ENCODE data around the gene UBXN11. TPM values are rescaled to one million over a fixed set of nuclear protein-coding genes. Genes with fewer than 3 reads are reported as not detected.
"Not testable (repeated sequence)": the region's sequence is repeated elsewhere in the genome, so short reads cannot be mapped to it uniquely, and the experiment has no call there.

UBXN11 gene
- total RNA-seq, 1 experiment from 2014 or later: 12.5 TPM

DNA sequence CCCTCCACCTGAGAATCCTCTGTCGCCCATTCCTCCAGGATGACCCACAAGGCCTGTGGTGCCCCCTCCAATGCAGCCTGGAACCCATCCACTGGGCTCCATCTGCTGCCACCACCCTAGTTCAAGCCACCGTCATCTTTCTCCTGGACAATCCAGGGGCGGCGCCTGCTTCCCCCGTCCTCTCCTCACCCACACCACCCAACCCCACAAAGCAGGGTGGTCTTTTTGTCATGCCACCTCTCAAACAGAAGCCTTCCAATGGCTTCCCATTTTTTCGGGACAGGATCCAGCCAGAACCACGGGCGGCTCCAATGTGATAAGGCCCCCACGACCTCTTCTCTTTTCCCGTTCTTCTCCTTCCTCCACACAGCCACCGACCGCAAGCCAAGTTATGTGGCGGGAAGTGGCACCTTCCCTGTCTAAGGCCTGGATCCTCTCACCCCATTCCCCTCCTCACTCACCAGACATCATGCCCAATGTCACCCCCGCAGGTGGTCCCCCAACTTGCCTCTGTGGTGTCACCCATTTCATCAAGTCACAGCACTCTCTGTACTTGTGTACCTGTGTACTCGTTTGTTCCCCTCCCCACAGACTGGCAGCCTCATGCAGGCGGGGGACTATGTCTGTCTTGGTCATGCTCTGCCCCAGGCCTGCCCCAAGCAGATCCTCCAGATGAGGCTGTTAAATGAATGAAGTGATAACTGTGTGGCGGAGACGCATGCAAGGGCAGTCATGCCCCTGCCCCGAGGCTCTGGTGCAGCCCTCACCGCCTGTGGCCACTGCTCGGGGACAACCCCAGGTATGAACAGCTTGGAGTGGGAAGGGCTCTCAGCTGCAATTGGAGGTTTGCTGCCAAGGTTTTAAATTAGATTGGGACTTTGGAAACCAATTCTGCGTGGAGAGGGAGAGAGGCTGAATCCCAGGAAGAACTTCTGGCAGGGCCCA lies 11.0 kb downstream of the UBXN11 start:
- H3K27me3 ChIP-seq (replicated peaks; ENCODE audit: control insufficient read depth, insufficient read depth, low read length): no peaks in the 10 kb centered on the region
- no peaks in the 10 kb centered on the region for H3K4me1 Mint-ChIP-seq (ENCODE audit: low read depth, unreplicated experiment)
- ChIA-PET POLR2A (no interaction called here), CTCF (no interaction called here)
- peaks cover 4% of the 10 kb centered on the region for H3K36me3 Mint-ChIP-seq (ENCODE audit: insufficient read depth, unreplicated experiment)
- H3K4me3 ChIP-seq (ENCODE audit: low read depth, low read length): no peak overlapping the region
- no peaks in the 10 kb centered on the region for H3K9me3 Mint-ChIP-seq (ENCODE audit: unreplicated experiment)
- H3K9me3 ChIP-seq: no peaks in the 10 kb centered on the region
- H3K4me3 Mint-ChIP-seq (ENCODE audit: unreplicated experiment): no peak overlapping the region
- H3K27ac Mint-ChIP-seq (ENCODE audit: unreplicated experiment): no peak overlapping the region
- intact Hi-C loops (cut with micrococcal nuclease; ENCODE audit: unreplicated experiment): no loop called here
- no TSS peak for BruUV-seq (replicated peaks)
- no peak for DNase-seq
- no peaks in the 10 kb centered on the region for H3K36me3 ChIP-seq (ENCODE audit: control insufficient read depth, insufficient read depth, low read length)
- H3K4me1 ChIP-seq: no peaks in the 10 kb centered on the region
- TF ChIP-seq, protein P1, sequence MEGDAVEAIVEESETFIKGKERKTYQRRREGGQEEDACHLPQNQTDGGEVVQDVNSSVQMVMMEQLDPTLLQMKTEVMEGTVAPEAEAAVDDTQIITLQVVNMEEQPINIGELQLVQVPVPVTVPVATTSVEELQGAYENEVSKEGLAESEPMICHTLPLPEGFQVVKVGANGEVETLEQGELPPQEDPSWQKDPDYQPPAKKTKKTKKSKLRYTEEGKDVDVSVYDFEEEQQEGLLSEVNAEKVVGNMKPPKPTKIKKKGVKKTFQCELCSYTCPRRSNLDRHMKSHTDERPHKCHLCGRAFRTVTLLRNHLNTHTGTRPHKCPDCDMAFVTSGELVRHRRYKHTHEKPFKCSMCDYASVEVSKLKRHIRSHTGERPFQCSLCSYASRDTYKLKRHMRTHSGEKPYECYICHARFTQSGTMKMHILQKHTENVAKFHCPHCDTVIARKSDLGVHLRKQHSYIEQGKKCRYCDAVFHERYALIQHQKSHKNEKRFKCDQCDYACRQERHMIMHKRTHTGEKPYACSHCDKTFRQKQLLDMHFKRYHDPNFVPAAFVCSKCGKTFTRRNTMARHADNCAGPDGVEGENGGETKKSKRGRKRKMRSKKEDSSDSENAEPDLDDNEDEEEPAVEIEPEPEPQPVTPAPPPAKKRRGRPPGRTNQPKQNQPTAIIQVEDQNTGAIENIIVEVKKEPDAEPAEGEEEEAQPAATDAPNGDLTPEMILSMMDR (IDR thresholded peaks at IDR 0.05; ENCODE audit: insufficient read depth in 1 of 2, low read depth in 1 of 2, low read length in 1 of 2, severe bottlenecking in 1 of 2, unreplicated experiment in 1 of 2): no peak
- no peaks in the 10 kb centered on the region for H3K27me3 Mint-ChIP-seq (ENCODE audit: insufficient read depth, unreplicated experiment)

DNA sequence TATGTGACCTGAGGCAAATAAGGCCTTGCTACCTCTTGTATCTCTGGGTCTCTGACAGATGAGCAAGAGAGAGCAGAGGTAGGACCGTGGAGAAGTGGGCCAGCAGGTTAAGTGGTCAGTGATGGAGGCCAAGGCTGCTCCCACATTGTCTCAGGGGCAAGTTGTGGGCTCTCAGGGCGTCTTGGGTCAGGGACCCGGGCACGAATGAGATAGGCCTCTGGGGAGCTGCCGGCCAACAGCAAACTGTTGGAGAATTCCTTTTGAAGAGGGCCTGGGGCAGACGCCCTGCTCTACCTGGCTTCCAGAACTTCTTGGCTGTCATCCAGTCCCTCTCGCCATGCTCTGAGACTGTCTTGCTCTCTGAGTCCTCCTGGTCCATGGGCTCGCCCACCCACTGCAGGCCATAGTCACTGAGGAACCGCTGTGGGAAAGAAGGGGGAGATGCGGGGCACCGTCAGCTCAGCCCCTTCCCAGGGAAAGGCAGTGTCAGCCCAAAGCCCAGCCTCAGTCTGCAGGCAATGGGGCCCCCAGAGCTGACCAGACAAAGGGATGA lies 12.4 kb downstream of the UBXN11 start:
- H3K27ac Mint-ChIP-seq (ENCODE audit: unreplicated experiment): no peak overlapping the region
- Histone ChIP-seq H3K27me3 (replicated peaks; ENCODE audit: control insufficient read depth, insufficient read depth, low read length) (no peaks in the 10 kb centered on the region), H3K4me3 (ENCODE audit: low read depth, low read length) (no peak overlapping the region), H3K36me3 (ENCODE audit: control insufficient read depth, insufficient read depth, low read length) (no peaks in the 10 kb centered on the region), H3K4me1 (no peaks in the 10 kb centered on the region), H3K9me3 (no peaks in the 10 kb centered on the region)
- no TSS peak for BruUV-seq (replicated peaks)
- H3K9me3 Mint-ChIP-seq (ENCODE audit: unreplicated experiment): no peaks in the 10 kb centered on the region
- ChIA-PET POLR2A (no interaction called here), CTCF (no interaction called here)
- DNase-seq: no peak
- no peaks in the 10 kb centered on the region for H3K27me3 Mint-ChIP-seq (ENCODE audit: insufficient read depth, unreplicated experiment)
- TF ChIP-seq, protein P1 (IDR thresholded peaks at IDR 0.05; ENCODE audit: insufficient read depth in 1 of 2, low read depth in 1 of 2, low read length in 1 of 2, severe bottlenecking in 1 of 2, unreplicated experiment in 1 of 2): no peak
- H3K4me1 Mint-ChIP-seq (ENCODE audit: low read depth, unreplicated experiment): no peaks in the 10 kb centered on the region
- no peak overlapping the region for H3K4me3 Mint-ChIP-seq (ENCODE audit: unreplicated experiment)
- intact Hi-C loops (cut with micrococcal nuclease; ENCODE audit: unreplicated experiment): no loop called here
- H3K36me3 Mint-ChIP-seq (ENCODE audit: insufficient read depth, unreplicated experiment): peaks cover 4% of the 10 kb centered on the region

DNA sequence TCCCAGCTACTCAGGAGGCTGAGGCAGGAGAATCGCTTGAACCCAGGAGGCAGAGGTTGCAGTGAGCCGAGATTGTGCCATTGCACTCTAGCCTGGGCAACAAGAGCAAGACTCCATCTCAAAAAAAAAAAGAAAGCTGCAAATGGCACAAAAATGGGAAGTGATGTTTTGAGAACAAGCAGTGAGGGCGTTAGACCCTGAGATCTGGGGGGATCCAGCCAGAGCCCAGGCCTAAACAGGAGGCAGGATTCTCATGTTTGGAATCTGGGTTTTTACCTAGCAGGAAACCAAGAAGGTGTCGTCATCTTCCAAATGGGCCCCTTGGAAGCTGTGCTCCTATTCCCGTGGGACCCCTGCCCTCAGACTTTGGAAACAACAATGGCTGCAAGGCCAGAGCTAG lies 13.7 kb downstream of the UBXN11 start:
- H3K27me3 ChIP-seq (replicated peaks; ENCODE audit: control insufficient read depth, insufficient read depth, low read length); H3K27ac Mint-ChIP-seq (ENCODE audit: unreplicated experiment); H3K4me1 Mint-ChIP-seq (ENCODE audit: low read depth, unreplicated experiment); H3K36me3 ChIP-seq (ENCODE audit: control insufficient read depth, insufficient read depth, low read length); H3K9me3 Mint-ChIP-seq (ENCODE audit: unreplicated experiment); H3K27me3 Mint-ChIP-seq (ENCODE audit: insufficient read depth, unreplicated experiment); DNase-seq; BruUV-seq (replicated peaks); H3K4me1 ChIP-seq; POLR2A ChIA-PET; H3K4me3 Mint-ChIP-seq (ENCODE audit: unreplicated experiment); H3K9me3 ChIP-seq; intact Hi-C loops (cut with micrococcal nuclease; ENCODE audit: unreplicated experiment); H3K4me3 ChIP-seq (ENCODE audit: low read depth, low read length); H3K36me3 Mint-ChIP-seq (ENCODE audit: insufficient read depth, unreplicated experiment): not testable (repeated sequence)
- CTCF ChIA-PET: interaction anchor here (0.7 kb wide), 1 partner anchor 72 kb away, joined by 3 read pairs; no protein-coding TSS in a partner anchor
